Measurements from ENCODE around the gene TSPAN9.

TSPAN9 gene

GRCh38 chr12:3279832-3280231, 202.7 kb downstream of the TSPAN9 start:
- H3K27ac ChIP-seq: no peak overlapping the region
- DNase-seq: no peak
- H3K4me3 ChIP-seq (ENCODE audit: low read depth, low read length): no peak overlapping the region
- no peaks in the 10 kb centered on the region for H3K27me3 ChIP-seq (ENCODE audit: insufficient read depth, low read depth, severe bottlenecking)
- no peaks in the 10 kb centered on the region for H3K9me3 ChIP-seq (ENCODE audit: severe bottlenecking)
- TF ChIP-seq CTCF (IDR thresholded peaks at IDR 0.05; ENCODE audit: low read depth, low read length): no peak
- H3K36me3 ChIP-seq: peaks cover 96% of the 10 kb centered on the region

GRCh38 chr12:3280967-3281366, 203.8 kb downstream of the TSPAN9 start:
- no peak for TF ChIP-seq CTCF (IDR thresholded peaks at IDR 0.05; ENCODE audit: low read depth, low read length)
- Histone ChIP-seq H3K36me3 (peaks cover 95% of the 10 kb centered on the region), H3K27ac (no peak overlapping the region), H3K27me3 (ENCODE audit: insufficient read depth, low read depth, severe bottlenecking) (no peaks in the 10 kb centered on the region), H3K9me3 (ENCODE audit: severe bottlenecking) (no peaks in the 10 kb centered on the region), H3K4me3 (ENCODE audit: low read depth, low read length) (no peak overlapping the region)
- DNase-seq: no peak

GRCh38 chr12:3281588-3282383, 204.6 kb downstream of the TSPAN9 start:
- Histone ChIP-seq H3K27me3 (ENCODE audit: insufficient read depth, low read depth, severe bottlenecking) (no peaks in the 10 kb centered on the region), H3K9me3 (ENCODE audit: severe bottlenecking) (no peaks in the 10 kb centered on the region), H3K27ac (no peak overlapping the region), H3K4me3 (ENCODE audit: low read depth, low read length) (no peak overlapping the region), H3K36me3 (peaks cover 95% of the 10 kb centered on the region)
- TF ChIP-seq CTCF (IDR thresholded peaks at IDR 0.05; ENCODE audit: low read depth, low read length): no peak
- no peak for DNase-seq

GRCh38 chr12:3282384-3282670, 205.1 kb downstream of the TSPAN9 start:
- peaks cover 95% of the 10 kb centered on the region for H3K36me3 ChIP-seq

GRCh38 chr12:3283137-3283680, 206.0 kb downstream of the TSPAN9 start:
- no peak overlapping the region for H3K4me3 ChIP-seq (ENCODE audit: low read depth, low read length)
- H3K27ac ChIP-seq: no peak overlapping the region
- no peak for TF ChIP-seq CTCF (IDR thresholded peaks at IDR 0.05; ENCODE audit: low read depth, low read length)
- DNase-seq: no peak
- H3K27me3 ChIP-seq (ENCODE audit: insufficient read depth, low read depth, severe bottlenecking): no peaks in the 10 kb centered on the region
- H3K9me3 ChIP-seq (ENCODE audit: severe bottlenecking): no peaks in the 10 kb centered on the region
- peaks cover 95% of the 10 kb centered on the region for H3K36me3 ChIP-seq

More at GRCh38 chr12:3282384-3282670, 205.1 kb downstream of the TSPAN9 start:
- no peak for DNase-seq
- no peak overlapping the region for H3K4me3 ChIP-seq (ENCODE audit: low read depth, low read length)
- H3K9me3 ChIP-seq (ENCODE audit: severe bottlenecking): no peaks in the 10 kb centered on the region
- H3K27ac ChIP-seq: no peak overlapping the region
- TF ChIP-seq CTCF (IDR thresholded peaks at IDR 0.05; ENCODE audit: low read depth, low read length): no peak
- no peaks in the 10 kb centered on the region for H3K27me3 ChIP-seq (ENCODE audit: insufficient read depth, low read depth, severe bottlenecking)

Measured in WERI-Rb-1 (cell line).